ENCODE measurements around the gene NRSN2. TPM values are rescaled to one million over a fixed set of nuclear protein-coding genes. Genes with fewer than 3 reads are reported as not detected.
"Not testable (repeated sequence)": the region's sequence is repeated elsewhere in the genome, so short reads cannot be mapped to it uniquely, and the experiment has no call there.

Gene NRSN2
- total RNA-seq, 2 experiments from 2014 or later, result 5.2 to 7.5 TPM

DNA sequence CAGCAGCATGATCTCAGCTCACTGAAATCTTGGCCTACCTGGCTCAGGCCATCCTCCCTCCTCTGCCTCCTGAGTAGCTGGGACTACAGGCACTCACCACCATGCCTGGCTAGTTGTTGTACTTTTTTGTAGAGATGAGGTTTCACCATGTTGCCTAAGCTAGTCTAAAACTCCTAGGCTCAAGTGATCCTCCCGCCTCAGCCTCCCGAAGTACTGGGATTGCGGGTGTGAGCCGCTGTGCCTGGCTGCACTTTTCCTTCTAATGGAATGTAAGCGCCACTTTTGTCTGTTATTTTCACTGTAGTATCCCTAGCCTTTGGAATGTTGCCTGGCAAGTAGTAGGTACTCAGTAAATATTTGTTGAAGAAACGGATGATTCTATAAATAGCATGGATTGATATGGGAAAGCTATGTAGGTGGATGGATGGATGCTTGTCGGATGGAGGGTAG is 23.3 kb downstream of the NRSN2 start:
- H3K36me3 Mint-ChIP-seq (ENCODE audit: low read depth), result no peaks in the 10 kb centered on the region
- ATAC-seq (no peak), DNase-seq (no peak)
- intact Hi-C loops (cut with DNase I, micrococcal nuclease), result no loop called here
- H3K4me3 Mint-ChIP-seq, result no peak overlapping the region
- H3K27ac Mint-ChIP-seq, result no peak overlapping the region
- no peaks in the 10 kb centered on the region for H3K9me3 Mint-ChIP-seq (ENCODE audit: low read depth)
- ChIA-PET POLR2A (no interaction called here), CTCF (interaction anchor here (0.9 to 1.5 kb wide), 2 partner anchors 10 to 11 kb away, joined by 3 read pairs; partner anchors contain the start of gene TRIB3)
- peaks cover 34% of the 10 kb centered on the region for H3K4me1 Mint-ChIP-seq
- H3K27me3 Mint-ChIP-seq, result no peaks in the 10 kb centered on the region

- no peak overlapping the region for H3K4me3 Mint-ChIP-seq
- H3K27me3 Mint-ChIP-seq, result no peaks in the 10 kb centered on the region
- peak overlapping the region; percentile 29 for H3K27ac Mint-ChIP-seq
- H3K4me1 Mint-ChIP-seq, result peaks cover 25% of the 10 kb centered on the region
- ATAC-seq (no peak), DNase-seq (no peak)
- CTCF ChIA-PET, result interaction anchor here (0.8 to 2.0 kb wide), 5 partner anchors 10 to 274 kb away, joined by 3 to 8 read pairs (median 3); partner anchors contain the start of gene TRIB3
- H3K9me3 Mint-ChIP-seq (ENCODE audit: low read depth), result no peaks in the 10 kb centered on the region
- intact Hi-C loops (cut with DNase I, micrococcal nuclease), result no loop called here
- POLR2A ChIA-PET, result no interaction called here
- H3K36me3 Mint-ChIP-seq (ENCODE audit: low read depth), result no peaks in the 10 kb centered on the region
Observed at GRCh38 chr20:370977-371754, 24.3 kb downstream of the NRSN2 start.

- Mint-ChIP-seq H3K27ac (peak overlapping the region; percentile 58), H3K36me3 (ENCODE audit: low read depth) (no peaks in the 10 kb centered on the region), H3K27me3 (no peaks in the 10 kb centered on the region), H3K9me3 (ENCODE audit: low read depth) (no peaks in the 10 kb centered on the region), H3K4me1 (peaks cover 21% of the 10 kb centered on the region), H3K4me3 (no peak overlapping the region)
- ChIA-PET CTCF (interaction anchor here (0.8 to 2.0 kb wide), 6 partner anchors 9 to 274 kb away, joined by 3 to 8 read pairs (median 3); partner anchors contain the start of gene TRIB3), POLR2A (no interaction called here)
- no peak for DNase-seq
- intact Hi-C loops (cut with DNase I, micrococcal nuclease), result no loop called here
- ATAC-seq, result no peak
Observed at GRCh38 chr20:371755-372542, 25.0 kb downstream of the NRSN2 start.

GRCh38 chr20:372543-373082 is 25.7 kb downstream of the NRSN2 start:
- Mint-ChIP-seq H3K27ac (peak overlapping the region; percentile 58), H3K4me1 (peaks cover 17% of the 10 kb centered on the region)
- CTCF ChIA-PET, result interaction anchor here (1.0 to 2.0 kb wide), 3 partner anchors 18 to 58 kb away, joined by 3 to 8 read pairs (median 3); no protein-coding TSS in a partner anchor
- H3K4me3 Mint-ChIP-seq; H3K36me3 Mint-ChIP-seq (ENCODE audit: low read depth); H3K9me3 Mint-ChIP-seq (ENCODE audit: low read depth); intact Hi-C loops (cut with DNase I, micrococcal nuclease); H3K27me3 Mint-ChIP-seq; POLR2A ChIA-PET: not testable (repeated sequence)
- peak; percentile 40 for DNase-seq
- ATAC-seq, result peak; percentile 78

- intact Hi-C loops (cut with DNase I, micrococcal nuclease), result no loop called here
- DNase-seq (peak; percentile 30), ATAC-seq (peak; percentile 45)
- H3K4me1 Mint-ChIP-seq, result peaks cover 17% of the 10 kb centered on the region
- CTCF ChIA-PET, result interaction anchor here (1.3 to 2.0 kb wide), 2 partner anchors 18 to 40 kb away, joined by 3 to 8 read pairs; no protein-coding TSS in a partner anchor
- H3K4me3 Mint-ChIP-seq, result no peak overlapping the region
- H3K36me3 Mint-ChIP-seq (ENCODE audit: low read depth), result no peaks in the 10 kb centered on the region
- H3K27ac Mint-ChIP-seq, result peak overlapping the region; percentile 32
- POLR2A ChIA-PET, result interaction anchor here (1.0 kb wide), 1 partner anchor 12 kb away, joined by 3 read pairs; no protein-coding TSS in a partner anchor
- H3K27me3 Mint-ChIP-seq, result no peaks in the 10 kb centered on the region
- H3K9me3 Mint-ChIP-seq (ENCODE audit: low read depth), result no peaks in the 10 kb centered on the region
Observed at GRCh38 chr20:373171-373890, 26.4 kb downstream of the NRSN2 start.

DNA sequence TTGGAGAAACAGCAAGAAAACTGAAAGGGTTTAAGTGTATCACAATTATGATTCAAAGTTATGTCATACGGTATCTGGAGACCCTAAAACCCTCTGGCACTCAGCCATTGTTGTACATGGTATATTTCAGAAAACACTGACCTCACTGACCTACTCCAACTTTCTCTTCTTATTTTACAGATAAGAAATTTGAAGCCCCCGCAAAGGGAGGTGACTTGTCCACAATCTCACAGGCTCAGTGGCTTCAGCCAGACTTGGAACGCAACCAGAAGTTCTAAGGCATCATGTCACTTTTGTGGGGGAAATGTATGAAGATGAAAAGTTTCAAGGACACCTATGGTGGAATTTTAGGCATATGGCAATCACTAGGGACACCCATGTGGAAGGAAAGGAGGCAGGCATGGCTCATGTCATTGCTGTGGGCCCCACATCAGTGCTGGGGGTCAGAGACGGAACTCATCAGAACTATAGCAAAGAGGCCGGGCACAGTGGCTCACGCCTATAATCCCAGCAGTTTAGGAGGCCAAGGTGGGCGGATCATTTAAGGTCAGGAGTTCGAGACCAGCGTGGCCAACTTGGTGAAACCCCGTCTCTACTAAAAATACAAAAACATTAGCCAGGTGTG is 28.5 kb downstream of the NRSN2 start:
- ATAC-seq (no peak), DNase-seq (no peak)
- H3K4me3 Mint-ChIP-seq, result no peak overlapping the region
- peaks cover 20% of the 10 kb centered on the region for H3K4me1 Mint-ChIP-seq
- ChIA-PET CTCF (no interaction called here), POLR2A (no interaction called here)
- no peaks in the 10 kb centered on the region for H3K27me3 Mint-ChIP-seq
- intact Hi-C loops (cut with DNase I, micrococcal nuclease), result no loop called here
- no peak overlapping the region for H3K27ac Mint-ChIP-seq
- H3K36me3 Mint-ChIP-seq (ENCODE audit: low read depth), result no peaks in the 10 kb centered on the region
- no peaks in the 10 kb centered on the region for H3K9me3 Mint-ChIP-seq (ENCODE audit: low read depth)

- ChIA-PET CTCF (no interaction called here), POLR2A (interaction anchor here (0.7 kb wide), 1 partner anchor 20 kb away, joined by 3 read pairs; no protein-coding TSS in a partner anchor)
- H3K4me3 Mint-ChIP-seq, result no peak overlapping the region
Observed at GRCh38 chr20:376089-376488, 29.2 kb downstream of the NRSN2 start.

DNA sequence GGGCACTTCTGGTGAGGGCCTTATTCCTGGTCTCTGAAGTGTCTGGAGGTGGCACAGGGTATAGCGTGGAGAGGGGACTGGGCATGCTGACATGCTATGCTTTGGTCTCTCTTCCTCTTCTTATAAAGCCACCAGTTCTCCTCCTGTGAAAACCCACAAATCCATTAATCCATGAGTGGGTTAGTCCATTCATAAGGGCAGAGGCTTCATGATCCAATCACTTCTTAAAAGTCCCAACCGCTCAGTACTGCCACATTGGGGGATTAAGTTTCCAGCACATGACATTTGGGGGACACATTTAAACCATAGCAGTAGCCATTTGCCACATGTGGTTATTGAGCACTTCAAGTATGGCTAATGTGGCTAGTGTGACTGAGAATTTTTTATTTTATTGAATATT is 29.8 kb downstream of the NRSN2 start:
- POLR2A ChIA-PET, result interaction anchor here (0.7 kb wide), 1 partner anchor 21 kb away, joined by 3 read pairs; no protein-coding TSS in a partner anchor
- ATAC-seq (no peak), DNase-seq (no peak)
- peaks cover 20% of the 10 kb centered on the region for H3K4me1 Mint-ChIP-seq
- CTCF ChIA-PET, result interaction anchor here (0.6 to 1.2 kb wide), 2 partner anchors 22 to 33 kb away, joined by 3 to 4 read pairs; no protein-coding TSS in a partner anchor
- H3K9me3 Mint-ChIP-seq (ENCODE audit: low read depth), result no peaks in the 10 kb centered on the region
- no peak overlapping the region for H3K27ac Mint-ChIP-seq
- intact Hi-C loops (cut with DNase I, micrococcal nuclease), result no loop called here
- H3K27me3 Mint-ChIP-seq, result no peaks in the 10 kb centered on the region
- H3K36me3 Mint-ChIP-seq (ENCODE audit: low read depth), result no peaks in the 10 kb centered on the region
- no peak overlapping the region for H3K4me3 Mint-ChIP-seq

More at GRCh38 chr20:376089-376488, 29.2 kb downstream of the NRSN2 start:
- Mint-ChIP-seq H3K27me3 (no peaks in the 10 kb centered on the region), H3K4me1 (peaks cover 20% of the 10 kb centered on the region), H3K9me3 (ENCODE audit: low read depth) (no peaks in the 10 kb centered on the region), H3K36me3 (ENCODE audit: low read depth) (no peaks in the 10 kb centered on the region), H3K27ac (no peak overlapping the region)
- ATAC-seq (no peak), DNase-seq (no peak)
- intact Hi-C loops (cut with DNase I, micrococcal nuclease), result no loop called here

DNA sequence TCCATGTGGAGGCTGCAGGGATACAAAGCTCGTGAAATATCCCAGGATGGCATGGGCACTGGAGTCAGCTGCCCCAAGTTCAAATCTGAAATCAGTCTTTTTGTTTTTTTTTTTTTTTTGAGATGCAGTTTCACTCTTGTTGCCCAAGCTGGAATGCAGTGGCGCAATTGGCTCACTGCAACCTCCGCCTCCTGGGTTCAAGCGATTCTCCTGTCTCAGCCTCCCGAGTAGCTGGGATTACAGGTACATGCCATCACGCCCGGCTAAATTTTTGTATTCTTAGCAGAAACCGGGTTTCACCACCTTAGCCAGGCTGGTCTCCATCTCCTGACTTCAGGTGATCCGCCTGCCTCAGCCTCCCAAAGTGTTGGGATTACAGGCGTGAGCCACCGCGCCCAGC is 30.7 kb downstream of the NRSN2 start:
- intact Hi-C loops (cut with DNase I, micrococcal nuclease); DNase-seq; ATAC-seq; POLR2A ChIA-PET; H3K27me3 Mint-ChIP-seq; H3K36me3 Mint-ChIP-seq (ENCODE audit: low read depth); H3K9me3 Mint-ChIP-seq (ENCODE audit: low read depth); H3K4me3 Mint-ChIP-seq; H3K27ac Mint-ChIP-seq: not testable (repeated sequence)
- H3K4me1 Mint-ChIP-seq, result peaks cover 20% of the 10 kb centered on the region
- CTCF ChIA-PET, result interaction anchor here (0.9 to 1.3 kb wide), 3 partner anchors 15 to 37 kb away, joined by 3 to 4 read pairs (median 4); no protein-coding TSS in a partner anchor

DNA sequence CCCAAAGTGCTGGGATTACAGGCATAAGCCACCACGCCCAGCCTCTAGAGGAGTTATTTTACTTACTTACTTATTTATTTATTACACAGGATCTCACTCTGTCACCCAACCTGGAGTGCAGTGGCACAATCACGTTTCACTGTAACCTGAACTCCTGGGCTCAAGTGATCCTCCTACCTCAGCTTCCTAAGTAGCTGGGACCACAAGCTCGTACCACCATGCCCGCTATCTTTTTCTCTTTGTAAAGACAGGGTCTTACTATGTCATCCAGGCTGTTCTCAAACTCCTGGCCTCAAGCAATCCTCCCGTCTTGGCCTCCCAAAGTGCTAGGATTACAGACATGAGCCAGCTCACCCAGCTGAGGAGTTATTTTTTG is 32.0 kb downstream of the NRSN2 start:
- intact Hi-C loops (cut with DNase I, micrococcal nuclease), result no loop called here
- peaks cover 15% of the 10 kb centered on the region for H3K36me3 Mint-ChIP-seq (ENCODE audit: low read depth)

More for the DNA sequence above, 32.0 kb downstream of the NRSN2 start:
- ChIA-PET CTCF (interaction anchor here (0.6 to 1.0 kb wide), 3 partner anchors 53 to 64 kb away, joined by 3 read pairs; no protein-coding TSS in a partner anchor), POLR2A (no interaction called here)
- H3K4me1 Mint-ChIP-seq, result peaks cover 14% of the 10 kb centered on the region
- no peak overlapping the region for H3K27ac Mint-ChIP-seq
- peak overlapping the region; percentile 81 for H3K4me3 Mint-ChIP-seq
- ATAC-seq (no peak), DNase-seq (no peak)
- no peaks in the 10 kb centered on the region for H3K27me3 Mint-ChIP-seq
- no peaks in the 10 kb centered on the region for H3K9me3 Mint-ChIP-seq (ENCODE audit: low read depth)
